DMS53 (cell line): ENCODE measurements around the gene TMEM19.

ENCODE experiments used
- DNase-seq: peaks from one replicate; lab custom pipeline; 2025; lab: John Stamatoyannopoulos, UW

TMEM19 gene

GRCh38 chr12:71685914-71686657, at the start of gene TMEM19:
TSS of gene TMEM19 (plus strand) at chr12:71686082. CDS start at chr12:71686681, 599 bp downstream.
- DNase-seq = peak; percentile 98

- DNase-seq = peak; percentile 91
Measured at GRCh38 chr12:71636704-71637115, 49.2 kb upstream of the TMEM19 start.

GRCh38 chr12:71638499-71638898, 47.4 kb upstream of the TMEM19 start:
- DNase-seq = no peak

GRCh38 chr12:71639341-71639760, 46.5 kb upstream of the TMEM19 start:
- peak; percentile 65 for DNase-seq

GRCh38 chr12:71640316-71640715, 45.6 kb upstream of the TMEM19 start:
- no peak for DNase-seq

- DNase-seq = no peak
Measured at GRCh38 chr12:71641390-71641789, 44.5 kb upstream of the TMEM19 start.

GRCh38 chr12:71642264-71642663, 43.6 kb upstream of the TMEM19 start:
- peak; percentile 7 for DNase-seq

GRCh38 chr12:71645268-71645667, 40.6 kb upstream of the TMEM19 start:
- no peak for DNase-seq

- no peak for DNase-seq
Measured at GRCh38 chr12:71646512-71646911, 39.4 kb upstream of the TMEM19 start.

- no peak for DNase-seq
Measured at GRCh38 chr12:71648537-71648936, 37.3 kb upstream of the TMEM19 start.

- no peak for DNase-seq
Measured at GRCh38 chr12:71649401-71649800, 36.5 kb upstream of the TMEM19 start.

- no peak for DNase-seq
Measured at GRCh38 chr12:71652656-71653055, 33.2 kb upstream of the TMEM19 start.

- no peak for DNase-seq
Measured at GRCh38 chr12:71653137-71653536, 32.7 kb upstream of the TMEM19 start.

- DNase-seq = no peak
Measured at GRCh38 chr12:71654200-71654599, 31.7 kb upstream of the TMEM19 start.

- DNase-seq = no peak
Measured at GRCh38 chr12:71655495-71655894, 30.4 kb upstream of the TMEM19 start.

GRCh38 chr12:71655907-71656306, 30.0 kb upstream of the TMEM19 start:
- DNase-seq = no peak

- DNase-seq = no peak
Measured at GRCh38 chr12:71656740-71657139, 29.1 kb upstream of the TMEM19 start.

- DNase-seq = no peak
Measured at GRCh38 chr12:71661977-71662530, 23.8 kb upstream of the TMEM19 start.

- peak; percentile 84 for DNase-seq
Measured at GRCh38 chr12:71662849-71663560, 22.9 kb upstream of the TMEM19 start.

- DNase-seq = peak; percentile 100
Measured at GRCh38 chr12:71663561-71664410, 22.1 kb upstream of the TMEM19 start, which contains the start of the genes THAP2 and ZFC3H1. TSS of gene THAP2 (plus strand) at chr12:71664301. CDS start at chr12:71664510, 209 bp downstream. TSS of gene ZFC3H1 (minus strand) at chr12:71663848. CDS start at chr12:71663610, 238 bp downstream.

GRCh38 chr12:71664411-71665089, 21.3 kb upstream of the TMEM19 start:
- peak; percentile 95 for DNase-seq
